GM18907 (cell line): Measurements from ENCODE around the gene HCRTR1.

Source experiments
- ATAC-seq: cut with Tn5 transposase; IDR thresholded peaks from one replicate; pipeline ENCODE4 v1.9.1; 2021; ENCODE audit warnings: mild to moderate bottlenecking, moderate library complexity; ENCODE audit not compliant: unreplicated experiment

The HCRTR1 gene

GRCh38 chr1:31617218-31617915 is at the start of gene HCRTR1:
TSS of gene HCRTR1 (plus strand) at chr1:31617689. CDS start at chr1:31619193, 1,504 bp downstream.
- ATAC-seq: no peak

- no peak for ATAC-seq
These were observed 49.4 kb upstream of the HCRTR1 start for GRCh38 chr1:31567956-31568570.

GRCh38 chr1:31568895-31569595 is 48.4 kb upstream of the HCRTR1 start:
- no peak for ATAC-seq

GRCh38 chr1:31569596-31570173 is 47.8 kb upstream of the HCRTR1 start:
- no peak for ATAC-seq

- ATAC-seq: no peak
These were observed 47.3 kb upstream of the HCRTR1 start for GRCh38 chr1:31570228-31570627.

GRCh38 chr1:31570906-31571305 is 46.6 kb upstream of the HCRTR1 start:
- no peak for ATAC-seq

- ATAC-seq: no peak
These were observed 45.9 kb upstream of the HCRTR1 start for GRCh38 chr1:31571340-31572295.

- ATAC-seq: no peak
These were observed 45.0 kb upstream of the HCRTR1 start for GRCh38 chr1:31572323-31573104.

- no peak for ATAC-seq
These were observed 44.2 kb upstream of the HCRTR1 start for GRCh38 chr1:31573261-31573660.

- ATAC-seq: no peak
These were observed 42.6 kb upstream of the HCRTR1 start for GRCh38 chr1:31574749-31575368.

- ATAC-seq: no peak
These were observed 41.9 kb upstream of the HCRTR1 start for GRCh38 chr1:31575369-31576140.

GRCh38 chr1:31576201-31576669 is 41.3 kb upstream of the HCRTR1 start, which contains the start of gene TINAGL1:
TSS of gene TINAGL1 (plus strand) at chr1:31576515. CDS start at chr1:31577149, 634 bp downstream.
- no peak for ATAC-seq

- ATAC-seq: no peak
These were observed 40.6 kb upstream of the HCRTR1 start for GRCh38 chr1:31576743-31577455.

- no peak for ATAC-seq
These were observed 39.8 kb upstream of the HCRTR1 start for GRCh38 chr1:31577515-31578192.

GRCh38 chr1:31579374-31579773 is 38.1 kb upstream of the HCRTR1 start:
- ATAC-seq: no peak

- ATAC-seq: no peak
These were observed 37.0 kb upstream of the HCRTR1 start for GRCh38 chr1:31580513-31580870.

GRCh38 chr1:31580891-31581603 is 36.4 kb upstream of the HCRTR1 start:
- ATAC-seq: no peak
